Measurements from ENCODE around the gene NFKBIA.
"Not testable (repeated sequence)": the region's sequence is repeated elsewhere in the genome, so short reads cannot be mapped to it uniquely, and the experiment has no call there.

The NFKBIA gene

GRCh38 chr14:35379234-35379933 is 25.2 kb downstream of the NFKBIA start:
- H3K9ac ChIP-seq (ENCODE audit: low read length in 2 of 2); H3K9me3 ChIP-seq (ENCODE audit: control insufficient read depth in 2 of 2, low read length in 2 of 2); H3K27ac ChIP-seq (ENCODE audit: low read length); H3K27me3 ChIP-seq (ENCODE audit: control insufficient read depth in 1 of 2, insufficient read depth in 2 of 2, low read length in 2 of 2); H3K4me3 ChIP-seq (ENCODE audit: low read length in 2 of 2); H3K36me3 ChIP-seq (ENCODE audit: control insufficient read depth in 2 of 2, insufficient read depth in 2 of 2, low read length in 2 of 2): not testable (repeated sequence)
- peaks cover 14% of the 10 kb centered on the region for H3K4me1 ChIP-seq (ENCODE audit: control insufficient read depth, insufficient read depth, low read length)

- Histone ChIP-seq H3K9ac (ENCODE audit: low read length in 2 of 2) (no peak overlapping the region), H3K27me3 (ENCODE audit: control insufficient read depth in 1 of 2, insufficient read depth in 2 of 2, low read length in 2 of 2) (no peaks in the 10 kb centered on the region), H3K4me3 (ENCODE audit: low read length in 2 of 2) (no peak overlapping the region), H3K27ac (ENCODE audit: low read length) (no peak overlapping the region), H3K36me3 (ENCODE audit: control insufficient read depth in 2 of 2, insufficient read depth in 2 of 2, low read length in 2 of 2) (no peaks in the 10 kb centered on the region), H3K4me1 (ENCODE audit: control insufficient read depth, insufficient read depth, low read length) (peaks cover 6% of the 10 kb centered on the region), H3K9me3 (ENCODE audit: control insufficient read depth in 2 of 2, low read length in 2 of 2) (no peaks in the 10 kb centered on the region)
Measured at GRCh38 chr14:35378425-35379233, 25.9 kb downstream of the NFKBIA start.

- Histone ChIP-seq H3K27me3 (ENCODE audit: control insufficient read depth in 1 of 2, insufficient read depth in 2 of 2, low read length in 2 of 2) (no peaks in the 10 kb centered on the region), H3K4me1 (ENCODE audit: control insufficient read depth, insufficient read depth, low read length) (no peaks in the 10 kb centered on the region), H3K4me3 (ENCODE audit: low read length in 2 of 2) (no peak overlapping the region), H3K36me3 (ENCODE audit: control insufficient read depth in 2 of 2, insufficient read depth in 2 of 2, low read length in 2 of 2) (no peaks in the 10 kb centered on the region), H3K9ac (ENCODE audit: low read length in 2 of 2) (no peak overlapping the region), H3K9me3 (ENCODE audit: control insufficient read depth in 2 of 2, low read length in 2 of 2) (no peaks in the 10 kb centered on the region), H3K27ac (ENCODE audit: low read length) (no peak overlapping the region)
Measured at GRCh38 chr14:35375558-35376025, 29.0 kb downstream of the NFKBIA start.

GRCh38 chr14:35374263-35374712 is 30.3 kb downstream of the NFKBIA start:
- H3K9ac ChIP-seq (ENCODE audit: low read length in 2 of 2), result no peak overlapping the region
- no peaks in the 10 kb centered on the region for H3K4me1 ChIP-seq (ENCODE audit: control insufficient read depth, insufficient read depth, low read length)
- no peak overlapping the region for H3K27ac ChIP-seq (ENCODE audit: low read length)
- H3K36me3 ChIP-seq (ENCODE audit: control insufficient read depth in 2 of 2, insufficient read depth in 2 of 2, low read length in 2 of 2), result no peaks in the 10 kb centered on the region
- no peaks in the 10 kb centered on the region for H3K27me3 ChIP-seq (ENCODE audit: control insufficient read depth in 1 of 2, insufficient read depth in 2 of 2, low read length in 2 of 2)
- H3K4me3 ChIP-seq (ENCODE audit: low read length in 2 of 2), result no peak overlapping the region
- no peaks in the 10 kb centered on the region for H3K9me3 ChIP-seq (ENCODE audit: control insufficient read depth in 2 of 2, low read length in 2 of 2)

- H3K27ac ChIP-seq (ENCODE audit: low read length); H3K4me3 ChIP-seq (ENCODE audit: low read length in 2 of 2); H3K36me3 ChIP-seq (ENCODE audit: control insufficient read depth in 2 of 2, insufficient read depth in 2 of 2, low read length in 2 of 2); H3K27me3 ChIP-seq (ENCODE audit: control insufficient read depth in 1 of 2, insufficient read depth in 2 of 2, low read length in 2 of 2); H3K9ac ChIP-seq (ENCODE audit: low read length in 2 of 2); H3K4me1 ChIP-seq (ENCODE audit: control insufficient read depth, insufficient read depth, low read length); H3K9me3 ChIP-seq (ENCODE audit: control insufficient read depth in 2 of 2, low read length in 2 of 2): not testable (repeated sequence)
Measured at GRCh38 chr14:35373208-35373607, 31.3 kb downstream of the NFKBIA start.

GRCh38 chr14:35370969-35371368 is 33.6 kb downstream of the NFKBIA start:
- no peaks in the 10 kb centered on the region for H3K27me3 ChIP-seq (ENCODE audit: control insufficient read depth in 1 of 2, insufficient read depth in 2 of 2, low read length in 2 of 2)
- no peak overlapping the region for H3K4me3 ChIP-seq (ENCODE audit: low read length in 2 of 2)
- H3K4me1 ChIP-seq (ENCODE audit: control insufficient read depth, insufficient read depth, low read length), result peaks cover 15% of the 10 kb centered on the region
- H3K36me3 ChIP-seq (ENCODE audit: control insufficient read depth in 2 of 2, insufficient read depth in 2 of 2, low read length in 2 of 2), result no peaks in the 10 kb centered on the region
- no peak overlapping the region for H3K27ac ChIP-seq (ENCODE audit: low read length)
- H3K9me3 ChIP-seq (ENCODE audit: control insufficient read depth in 2 of 2, low read length in 2 of 2), result no peaks in the 10 kb centered on the region
- no peak overlapping the region for H3K9ac ChIP-seq (ENCODE audit: low read length in 2 of 2)

GRCh38 chr14:35369701-35370191 is 34.8 kb downstream of the NFKBIA start:
- peaks cover 23% of the 10 kb centered on the region for H3K4me1 ChIP-seq (ENCODE audit: control insufficient read depth, insufficient read depth, low read length)
- H3K9me3 ChIP-seq (ENCODE audit: control insufficient read depth in 2 of 2, low read length in 2 of 2), result no peaks in the 10 kb centered on the region
- no peak overlapping the region for H3K27ac ChIP-seq (ENCODE audit: low read length)
- no peaks in the 10 kb centered on the region for H3K36me3 ChIP-seq (ENCODE audit: control insufficient read depth in 2 of 2, insufficient read depth in 2 of 2, low read length in 2 of 2)
- H3K4me3 ChIP-seq (ENCODE audit: low read length in 2 of 2), result no peak overlapping the region
- no peaks in the 10 kb centered on the region for H3K27me3 ChIP-seq (ENCODE audit: control insufficient read depth in 1 of 2, insufficient read depth in 2 of 2, low read length in 2 of 2)
- H3K9ac ChIP-seq (ENCODE audit: low read length in 2 of 2), result no peak overlapping the region

- H3K9me3 ChIP-seq (ENCODE audit: control insufficient read depth in 2 of 2, low read length in 2 of 2), result no peaks in the 10 kb centered on the region
- H3K4me1 ChIP-seq (ENCODE audit: control insufficient read depth, insufficient read depth, low read length), result peaks cover 23% of the 10 kb centered on the region
- H3K36me3 ChIP-seq (ENCODE audit: control insufficient read depth in 2 of 2, insufficient read depth in 2 of 2, low read length in 2 of 2), result no peaks in the 10 kb centered on the region
- H3K9ac ChIP-seq (ENCODE audit: low read length in 2 of 2), result no peak overlapping the region
- H3K27me3 ChIP-seq (ENCODE audit: control insufficient read depth in 1 of 2, insufficient read depth in 2 of 2, low read length in 2 of 2), result no peaks in the 10 kb centered on the region
- no peak overlapping the region for H3K27ac ChIP-seq (ENCODE audit: low read length)
- no peak overlapping the region for H3K4me3 ChIP-seq (ENCODE audit: low read length in 2 of 2)
Measured at GRCh38 chr14:35368583-35369392, 35.8 kb downstream of the NFKBIA start.

GRCh38 chr14:35368139-35368460 is 36.4 kb downstream of the NFKBIA start:
- no peak overlapping the region for H3K4me3 ChIP-seq (ENCODE audit: low read length in 2 of 2)
- no peaks in the 10 kb centered on the region for H3K9me3 ChIP-seq (ENCODE audit: control insufficient read depth in 2 of 2, low read length in 2 of 2)
- H3K36me3 ChIP-seq (ENCODE audit: control insufficient read depth in 2 of 2, insufficient read depth in 2 of 2, low read length in 2 of 2), result no peaks in the 10 kb centered on the region
- H3K9ac ChIP-seq (ENCODE audit: low read length in 2 of 2), result no peak overlapping the region
- no peak overlapping the region for H3K27ac ChIP-seq (ENCODE audit: low read length)
- H3K4me1 ChIP-seq (ENCODE audit: control insufficient read depth, insufficient read depth, low read length), result peaks cover 23% of the 10 kb centered on the region
- H3K27me3 ChIP-seq (ENCODE audit: control insufficient read depth in 1 of 2, insufficient read depth in 2 of 2, low read length in 2 of 2), result no peaks in the 10 kb centered on the region

GRCh38 chr14:35367056-35367372 is 37.5 kb downstream of the NFKBIA start:
- Histone ChIP-seq H3K9me3 (ENCODE audit: control insufficient read depth in 2 of 2, low read length in 2 of 2) (no peaks in the 10 kb centered on the region), H3K27ac (ENCODE audit: low read length) (no peak overlapping the region), H3K4me1 (ENCODE audit: control insufficient read depth, insufficient read depth, low read length) (peaks cover 25% of the 10 kb centered on the region), H3K27me3 (ENCODE audit: control insufficient read depth in 1 of 2, insufficient read depth in 2 of 2, low read length in 2 of 2) (no peaks in the 10 kb centered on the region), H3K9ac (ENCODE audit: low read length in 2 of 2) (no peak overlapping the region), H3K36me3 (ENCODE audit: control insufficient read depth in 2 of 2, insufficient read depth in 2 of 2, low read length in 2 of 2) (no peaks in the 10 kb centered on the region), H3K4me3 (ENCODE audit: low read length in 2 of 2) (no peak overlapping the region)
